ENCODE results near the gene KRTAP4-6. TPM values are rescaled to one million over a fixed set of nuclear protein-coding genes. Genes with fewer than 3 reads are reported as not detected.

KRTAP4-6 gene
- total and polyA plus RNA-seq, 2 of the 4 experiments (the other 2 are of a cell fraction): not detected

DNA sequence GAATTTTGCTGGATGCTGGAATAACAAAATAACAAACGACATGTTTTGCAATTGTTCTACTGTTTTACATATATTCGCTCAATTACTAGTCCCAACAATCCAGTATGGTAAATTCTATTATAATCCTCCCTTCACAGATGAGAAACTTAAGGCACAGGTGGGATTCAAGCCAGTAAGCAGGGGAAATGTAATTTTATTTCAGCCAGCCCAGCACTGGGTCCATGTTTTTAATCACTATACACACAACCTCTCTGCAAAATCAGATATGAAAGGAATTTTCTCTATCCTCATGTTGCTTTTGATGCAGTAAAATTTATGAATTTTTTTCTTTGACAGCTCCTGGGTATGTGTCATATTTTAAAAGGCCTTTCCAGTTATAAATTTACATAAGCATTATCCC lies 4.9 kb upstream of the KRTAP4-6 start:
- ChIA-PET POLR2A (ENCODE audit: unreplicated experiment) (no interaction called here), CTCF (no interaction called here)
- Histone ChIP-seq H2BK15ac (ENCODE audit: low read depth, low read length) (no peak overlapping the region), H2AK9ac (replicated peaks; ENCODE audit: low read depth, low read length, poor library complexity) (no peak overlapping the region), H3K4me1 (ENCODE audit: control insufficient read depth, insufficient read depth, low read length) (no peaks in the 10 kb centered on the region; the same call in 1 of the 2 replicates), H4K8ac (ENCODE audit: low read depth in 2 of 2, low read length in 2 of 2) (no peak overlapping the region), H3K9me3 (ENCODE audit: control insufficient read depth, insufficient read depth, low read length) (peaks cover 4% of the 10 kb centered on the region), H3K23ac (ENCODE audit: low read depth, low read length) (no peak overlapping the region), H3K9ac (ENCODE audit: low read depth, low read length) (no peak overlapping the region), H4K20me1 (ENCODE audit: insufficient read depth, low read length) (no peaks in the 10 kb centered on the region), H3K4me2 (ENCODE audit: low read depth, low read length) (no peak overlapping the region), H3K56ac (ENCODE audit: extremely low read depth, insufficient read depth, low read length) (no peak overlapping the region), H2BK20ac (ENCODE audit: low read depth, low read length) (no peak overlapping the region), H3K18ac (ENCODE audit: low read depth, low read length) (no peak overlapping the region), H2BK5ac (ENCODE audit: low read depth, low read length, poor library complexity, severe bottlenecking) (no peak overlapping the region), H3K27me3 (ENCODE audit: control insufficient read depth, insufficient read depth, low read length) (no peaks in the 10 kb centered on the region), H4K5ac (ENCODE audit: low read depth, low read length) (no peak overlapping the region), H2AFZ (replicated peaks; ENCODE audit: low read length, poor library complexity) (no peak overlapping the region), H2AK5ac (ENCODE audit: low read depth, low read length) (no peak overlapping the region), H3K27ac (ENCODE audit: insufficient read depth, low read length) (no peak overlapping the region), H3K4me3 (ENCODE audit: insufficient read depth, low read depth, low read length) (no peak overlapping the region), H2BK120ac (ENCODE audit: low read depth, low read length) (no peak overlapping the region), H3K79me1 (ENCODE audit: low read depth in 1 of 2, low read length in 2 of 2) (no peaks in the 10 kb centered on the region), H3K4ac (ENCODE audit: low read depth, low read length) (no peak overlapping the region), H3K9me1 (ENCODE audit: insufficient read depth, low read length) (no peaks in the 10 kb centered on the region), H3K14ac (replicated peaks; ENCODE audit: low read depth, low read length) (no peak overlapping the region), H4K91ac (ENCODE audit: insufficient read depth, low read depth, low read length) (no peak overlapping the region), H3K36me3 (ENCODE audit: control insufficient read depth, insufficient read depth, low read length) (no peaks in the 10 kb centered on the region)
- whole genome bisulfite sequencing, 2 experiments (ENCODE audit: extremely low coverage in 2 of 2, insufficient read length in 1 of 2): no CpG with 5 or more reads among the region's 2 CpGs
- no TSS peak for BruUV-seq (replicated peaks)
- dilution Hi-C loops (cut with HindIII; ENCODE audit: low sequenced_read_pairs, unreplicated experiment) (no loop called here), intact Hi-C loops (cut with micrococcal nuclease) (no loop called here), in situ Hi-C loops (cut with MboI; ENCODE audit: low sequenced_read_pairs) (no loop called here)
- TF ChIP-seq FOS (IDR thresholded peaks at IDR 0.05; ENCODE audit: low read depth, low read length) (no peak), CTCF (conservative IDR thresholded peaks at IDR 0.05; ENCODE audit: low read depth, low read length) (no peak), SMC3 (IDR thresholded peaks at IDR 0.05; ENCODE audit: low read depth, low read length) (no peak), CEBPB (IDR thresholded peaks at IDR 0.05; ENCODE audit: low read depth, low read length) (no peak), MAZ (IDR thresholded peaks at IDR 0.05; ENCODE audit: borderline replicate concordance, low read depth, low read length) (no peak), CHD1 (IDR thresholded peaks at IDR 0.05; ENCODE audit: low read depth, low read length) (no peak), ELK1 (IDR thresholded peaks at IDR 0.05; ENCODE audit: borderline replicate concordance, low read depth, low read length) (no peak), RFX5 (IDR thresholded peaks at IDR 0.05; ENCODE audit: low read depth, low read length) (no peak), RCOR1 (IDR thresholded peaks at IDR 0.05; ENCODE audit: insufficient replicate concordance, low read length) (no peak), NFE2L2 (IDR thresholded peaks at IDR 0.05; ENCODE audit: low read depth, low read length) (no peak), MAFK (IDR thresholded peaks at IDR 0.05; ENCODE audit: low read depth, low read length) (no peak), POLR2A (IDR thresholded peaks at IDR 0.05; ENCODE audit: low read depth, low read length) (no peak), MXI1 (IDR thresholded peaks at IDR 0.05; ENCODE audit: borderline replicate concordance, low read depth, low read length) (no peak), BHLHE40 (IDR thresholded peaks at IDR 0.05; ENCODE audit: low read depth, low read length) (no peak), RAD21 (IDR thresholded peaks at IDR 0.05; ENCODE audit: low read length) (no peak)
- TF ChIP-seq, protein P1, sequence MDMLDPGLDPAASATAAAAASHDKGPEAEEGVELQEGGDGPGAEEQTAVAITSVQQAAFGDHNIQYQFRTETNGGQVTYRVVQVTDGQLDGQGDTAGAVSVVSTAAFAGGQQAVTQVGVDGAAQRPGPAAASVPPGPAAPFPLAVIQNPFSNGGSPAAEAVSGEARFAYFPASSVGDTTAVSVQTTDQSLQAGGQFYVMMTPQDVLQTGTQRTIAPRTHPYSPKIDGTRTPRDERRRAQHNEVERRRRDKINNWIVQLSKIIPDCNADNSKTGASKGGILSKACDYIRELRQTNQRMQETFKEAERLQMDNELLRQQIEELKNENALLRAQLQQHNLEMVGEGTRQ (IDR thresholded peaks at IDR 0.05; ENCODE audit: low read depth, low read length): no peak
- no peak for DNase-seq
- no peak for ATAC-seq (ENCODE audit: low read depth)
